ENCODE data around the gene UBQLN4. TPM values are rescaled to one million over a fixed set of nuclear protein-coding genes. Genes with fewer than 3 reads are reported as not detected.

UBQLN4 gene
- 10 to 100 TPM; 16.2 to 24.5 (median 18.6) TPM for total RNA-seq

DNA sequence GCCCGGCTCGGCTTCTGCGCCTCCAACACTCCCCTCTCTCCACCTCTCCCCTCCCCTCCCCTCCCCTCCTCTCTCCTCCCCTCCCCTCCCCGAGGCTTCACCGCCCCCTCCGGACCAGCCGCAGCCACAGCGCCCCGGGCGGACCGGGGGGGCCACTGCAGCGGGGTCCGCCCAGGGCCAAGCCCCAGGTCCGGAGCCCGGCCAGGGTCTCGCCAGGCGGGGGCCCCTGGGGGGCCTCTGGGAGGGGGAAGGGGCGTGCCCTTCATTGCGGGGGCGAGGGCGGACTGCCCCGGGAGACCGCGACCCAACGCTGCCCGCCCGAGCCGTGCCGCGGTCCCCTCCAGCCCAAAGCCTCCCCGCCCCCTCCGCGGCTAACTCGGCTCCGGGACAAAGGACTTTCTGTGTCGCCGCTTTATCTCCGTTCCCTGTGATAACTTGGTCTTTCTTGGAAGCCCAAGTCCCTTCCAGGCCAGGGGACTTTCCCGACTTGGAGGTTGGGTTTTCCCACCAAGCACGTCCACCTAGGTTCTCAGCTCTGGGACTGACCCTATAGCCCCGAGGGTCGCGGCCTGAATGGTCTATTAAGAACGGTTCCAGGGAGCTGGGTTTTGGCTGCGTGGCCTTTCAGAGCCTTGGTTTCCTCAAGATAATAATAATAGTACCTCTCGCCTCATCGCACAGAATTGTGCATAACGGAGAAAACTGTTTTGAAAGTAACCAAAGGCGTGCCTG, at the start of gene UBQLN4:
TSS of gene UBQLN4 (minus strand) at position 31 of the 732 bp plus-strand sequence. CDS start 97 bp downstream, outside the sequence.
- no peak for TF ChIP-seq CTCF (IDR thresholded peaks at IDR 0.05)
- ATAC-seq (ENCODE audit: low FRiP score): peak; percentile 81
- DNase-seq (ENCODE audit: low spot score): no peak

DNA sequence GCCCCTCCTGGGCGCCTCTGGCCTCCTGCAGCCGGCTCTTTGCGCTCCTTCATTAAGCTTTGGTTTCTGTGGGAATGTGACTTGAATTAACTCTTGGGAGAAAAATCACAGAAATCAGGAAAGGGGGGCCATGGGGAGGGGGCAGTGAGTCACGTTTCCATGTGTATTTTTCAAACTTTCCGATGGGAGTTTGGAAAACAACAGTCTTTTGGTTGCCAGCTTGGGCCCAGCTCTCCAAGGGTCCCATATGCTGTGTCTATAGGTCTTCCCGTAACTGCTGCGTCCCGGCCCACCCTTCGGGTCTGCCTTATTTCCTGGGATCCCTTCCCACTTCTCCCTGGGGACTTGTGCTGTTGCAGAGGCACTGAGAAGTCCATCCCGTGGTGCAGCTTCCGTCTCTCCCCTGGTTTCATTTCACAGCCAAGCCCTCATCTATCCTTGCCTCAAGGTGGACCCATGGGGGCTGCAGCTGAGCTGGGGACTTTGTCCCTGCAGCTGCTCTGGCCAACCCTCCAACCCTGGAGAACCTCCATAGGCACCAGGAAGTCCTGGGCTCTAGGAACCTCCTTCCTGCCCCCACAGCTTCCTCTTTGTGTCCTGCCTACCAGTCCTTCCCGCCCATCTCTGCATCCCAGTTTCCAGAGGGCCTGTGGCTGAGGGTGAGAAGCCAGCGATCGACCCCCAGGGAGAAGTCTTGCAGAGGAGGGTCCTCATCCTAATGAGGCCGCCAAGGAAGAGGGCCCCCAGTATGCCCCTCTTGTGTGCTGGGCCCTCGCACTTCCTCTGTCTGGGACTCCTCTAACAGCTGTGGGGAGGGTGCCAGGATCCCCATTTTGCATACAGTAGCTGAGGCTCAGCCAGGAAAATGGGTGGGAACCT, 49.3 kb upstream of the UBQLN4 start:
- no peak for ATAC-seq (ENCODE audit: low FRiP score)
- no peak for DNase-seq (ENCODE audit: low spot score)
- no peak for TF ChIP-seq CTCF (IDR thresholded peaks at IDR 0.05)

GRCh38 chr1:156101880-156102279, 48.3 kb upstream of the UBQLN4 start:
- DNase-seq (ENCODE audit: low spot score): no peak
- ATAC-seq (ENCODE audit: low FRiP score): no peak
- TF ChIP-seq CTCF (IDR thresholded peaks at IDR 0.05): no peak

DNA sequence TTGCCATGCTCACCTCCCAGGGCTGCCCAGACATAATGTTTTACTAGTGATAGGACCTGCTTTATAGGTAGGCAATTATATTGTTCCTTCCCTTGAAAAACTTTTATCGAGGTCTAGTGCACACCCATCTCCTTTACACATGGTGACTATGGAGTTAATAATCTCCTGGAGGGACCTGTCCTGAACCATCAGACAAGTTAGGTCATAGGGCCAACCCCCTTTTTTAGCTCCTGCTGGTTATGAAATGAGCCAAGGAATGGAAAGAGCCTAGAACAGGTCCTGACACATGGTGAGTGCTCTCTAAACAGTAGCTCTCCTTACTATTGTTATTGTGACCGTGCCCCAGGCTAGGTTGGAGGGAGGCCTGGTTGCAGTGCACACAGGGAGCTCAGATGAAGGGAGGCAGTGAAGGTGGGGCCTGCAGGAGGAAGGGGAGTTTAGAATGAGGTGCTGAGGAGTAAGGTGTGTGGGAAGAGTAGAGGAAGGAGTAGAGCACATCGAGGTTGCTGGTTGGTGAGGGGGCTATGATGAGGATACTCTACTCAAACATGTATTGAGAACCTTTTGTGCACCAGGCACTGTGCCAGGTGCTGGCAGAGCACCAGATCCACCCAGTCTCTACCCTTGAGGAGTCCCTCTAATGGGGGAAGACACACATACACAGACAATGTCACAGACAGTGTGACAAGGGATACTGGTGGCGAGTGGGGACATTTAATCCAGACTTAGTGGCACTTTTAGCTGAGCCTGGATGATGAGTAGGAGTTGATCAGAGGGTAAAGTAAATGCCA, 46.8 kb upstream of the UBQLN4 start:
- ATAC-seq (ENCODE audit: low FRiP score): no peak
- no peak for DNase-seq (ENCODE audit: low spot score)
- no peak for TF ChIP-seq CTCF (IDR thresholded peaks at IDR 0.05)

GRCh38 chr1:156099282-156099681, 45.7 kb upstream of the UBQLN4 start:
- TF ChIP-seq CTCF (IDR thresholded peaks at IDR 0.05): no peak
- DNase-seq (ENCODE audit: low spot score): no peak

GRCh38 chr1:156098784-156099183, 45.2 kb upstream of the UBQLN4 start:
- no peak for TF ChIP-seq CTCF (IDR thresholded peaks at IDR 0.05)
- DNase-seq (ENCODE audit: low spot score) (no peak), ATAC-seq (ENCODE audit: low FRiP score) (no peak)

More at GRCh38 chr1:156099282-156099681, 45.7 kb upstream of the UBQLN4 start:
- no peak for ATAC-seq (ENCODE audit: low FRiP score)

Measured in omental fat pad (tissue), 4 donors.